Esophagus squamous epithelium (tissue), 4 donors: Measurements from ENCODE around the gene EN2.

Source experiments
- POLR2A ChIP-seq, 4 donors: fragments of 450-650 bp; IDR thresholded peaks; one replicate each; pipeline ENCODE4 v1.6.1; 2017; ENCODE audit warnings: antibody characterized with exemption in 4 of 4, mild to moderate bottlenecking in 4 of 4, moderate library complexity in 3 of 4
- TF ChIP-seq, protein P1 (sequence below), 6 experiments: fragments of 450-650 bp in 4 of 6; fragments of 200-600 bp in 2 of 6; sonication (generic) in 2 of 6; IDR thresholded peaks; one replicate each; pipeline ENCODE4 v1.5.1; 2016 to 2019; ENCODE audit warnings: antibody characterized with exemption in 6 of 6, mild to moderate bottlenecking in 4 of 6, moderate library complexity in 4 of 6

DNA sequence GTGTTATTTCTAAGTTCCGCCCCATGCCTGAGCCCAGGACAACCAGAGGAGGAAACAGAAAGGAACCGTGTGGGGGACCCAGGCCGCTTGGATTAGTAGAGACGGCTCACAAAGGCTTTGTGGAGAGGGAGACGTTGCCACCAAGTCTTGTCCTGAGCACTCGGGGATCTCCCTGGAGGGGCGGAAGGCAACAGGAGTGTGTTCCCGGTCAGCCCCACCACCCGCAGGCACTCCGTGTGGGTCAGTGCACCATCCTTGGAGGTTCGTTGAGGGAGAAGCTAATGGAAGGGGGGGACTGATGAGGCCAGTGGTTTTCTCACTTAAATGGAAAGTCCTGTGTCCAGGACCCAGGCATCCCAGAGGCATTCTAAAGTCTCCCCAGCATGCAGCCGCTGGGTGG lies 26.7 kb upstream of the EN2 start:
- TF ChIP-seq, protein P1, sequence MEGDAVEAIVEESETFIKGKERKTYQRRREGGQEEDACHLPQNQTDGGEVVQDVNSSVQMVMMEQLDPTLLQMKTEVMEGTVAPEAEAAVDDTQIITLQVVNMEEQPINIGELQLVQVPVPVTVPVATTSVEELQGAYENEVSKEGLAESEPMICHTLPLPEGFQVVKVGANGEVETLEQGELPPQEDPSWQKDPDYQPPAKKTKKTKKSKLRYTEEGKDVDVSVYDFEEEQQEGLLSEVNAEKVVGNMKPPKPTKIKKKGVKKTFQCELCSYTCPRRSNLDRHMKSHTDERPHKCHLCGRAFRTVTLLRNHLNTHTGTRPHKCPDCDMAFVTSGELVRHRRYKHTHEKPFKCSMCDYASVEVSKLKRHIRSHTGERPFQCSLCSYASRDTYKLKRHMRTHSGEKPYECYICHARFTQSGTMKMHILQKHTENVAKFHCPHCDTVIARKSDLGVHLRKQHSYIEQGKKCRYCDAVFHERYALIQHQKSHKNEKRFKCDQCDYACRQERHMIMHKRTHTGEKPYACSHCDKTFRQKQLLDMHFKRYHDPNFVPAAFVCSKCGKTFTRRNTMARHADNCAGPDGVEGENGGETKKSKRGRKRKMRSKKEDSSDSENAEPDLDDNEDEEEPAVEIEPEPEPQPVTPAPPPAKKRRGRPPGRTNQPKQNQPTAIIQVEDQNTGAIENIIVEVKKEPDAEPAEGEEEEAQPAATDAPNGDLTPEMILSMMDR (IDR thresholded peaks at IDR 0.05), result no peak
- TF ChIP-seq POLR2A (IDR thresholded peaks at IDR 0.05), result no peak
